Diencephalon (tissue), 1 donor: Measurements from ENCODE around the gene TMOD2. TPM values are rescaled to one million over a fixed set of nuclear protein-coding genes. Genes with fewer than 3 reads are reported as not detected.

Experiments
- small RNA-seq: library from RNA; depleted of rRNA; stranded (forward); fragments of <200 nt; gene quantifications from one replicate; pipeline ENCODE3, GENCODE V24; 2014
- total RNA-seq: library from RNA; depleted of rRNA; stranded (reverse); fragments of >200 nt; gene quantifications from one replicate; pipeline ENCODE4 v1.2.3, GENCODE V29; 2014

The TMOD2 gene
- total RNA-seq: 268 TPM

GRCh38 chr15:51750792-51751696 is at the start of gene TMOD2:
TSS of gene TMOD2 (plus strand) at chr15:51751597. CDS start at chr15:51766442, 14,845 bp downstream.

GRCh38 chr15:51737522-51738305 is 13.7 kb upstream of the TMOD2 start, which contains the start of gene LYSMD2:
TSS of gene LYSMD2 (minus strand) at chr15:51737655. CDS start at chr15:51737622, 33 bp downstream.

GRCh38 chr15:51829376-51830275 is 78.2 kb downstream of the TMOD2 start, which contains the start of gene TMOD3:
TSS of gene TMOD3 (plus strand) at chr15:51829653. CDS start at chr15:51862885, 33,232 bp downstream.

Small RNAs within 50 kb of the gene (small RNA-seq; reads per million reads assigned to genes)
- gene AC090971.5 (not detected), gene RF00017 (not detected)

Other genes starting within 250 kb of the TMOD2 start
- gene DMXL2, start 128.8 kb upstream of the TMOD2 start, total RNA-seq: 160 TPM
- gene SCG3, start 70.1 kb upstream of the TMOD2 start, total RNA-seq: 52.6 TPM
- 14.1 TPM for gene LYSMD2, start 13.9 kb upstream of the TMOD2 start, total RNA-seq
- gene TMOD3, start 78.1 kb downstream of the TMOD2 start, total RNA-seq: 54.0 TPM
- 39.0 TPM for gene LEO1, start 220.2 kb downstream of the TMOD2 start, total RNA-seq